DMS79 (cell line): Measurements from ENCODE around the gene PSMG1.
"Not testable (repeated sequence)": the region's sequence is repeated elsewhere in the genome, so short reads cannot be mapped to it uniquely, and the experiment has no call there.

Experiments used
- DNase-seq: peaks from one replicate; lab custom pipeline; 2025; lab: John Stamatoyannopoulos, UW

The PSMG1 gene

GRCh38 chr21:39156024-39156423, 27.2 kb downstream of the PSMG1 start:
- DNase-seq: no peak

GRCh38 chr21:39155578-39155977, 27.7 kb downstream of the PSMG1 start:
- no peak for DNase-seq

- no peak for DNase-seq
These were observed 29.4 kb downstream of the PSMG1 start for GRCh38 chr21:39153842-39154241.

GRCh38 chr21:39153373-39153772, 29.9 kb downstream of the PSMG1 start:
- DNase-seq: no peak

GRCh38 chr21:39152271-39152670, 31.0 kb downstream of the PSMG1 start:
- no peak for DNase-seq

- no peak for DNase-seq
These were observed 32.4 kb downstream of the PSMG1 start for GRCh38 chr21:39150877-39151276.

GRCh38 chr21:39150316-39150715, 32.9 kb downstream of the PSMG1 start:
- no peak for DNase-seq

GRCh38 chr21:39149882-39150281, 33.4 kb downstream of the PSMG1 start:
- no peak for DNase-seq

GRCh38 chr21:39148975-39149374, 34.3 kb downstream of the PSMG1 start:
- no peak for DNase-seq

- no peak for DNase-seq
These were observed 39.1 kb downstream of the PSMG1 start for GRCh38 chr21:39144191-39144590.

- no peak for DNase-seq
These were observed 40.3 kb downstream of the PSMG1 start for GRCh38 chr21:39142972-39143371.

GRCh38 chr21:39141502-39141901, 41.7 kb downstream of the PSMG1 start:
- DNase-seq: no peak

GRCh38 chr21:39137248-39138178, 45.7 kb downstream of the PSMG1 start:
- DNase-seq: no peak

GRCh38 chr21:39136711-39137110, 46.5 kb downstream of the PSMG1 start:
- no peak for DNase-seq

- not testable (repeated sequence) for DNase-seq
These were observed 47.1 kb downstream of the PSMG1 start for GRCh38 chr21:39136138-39136537.

GRCh38 chr21:39134288-39134810, 48.9 kb downstream of the PSMG1 start:
- no peak for DNase-seq

- no peak for DNase-seq
These were observed 51.0 kb downstream of the PSMG1 start for GRCh38 chr21:39132248-39132647.

GRCh38 chr21:39131791-39132190, 51.5 kb downstream of the PSMG1 start:
- DNase-seq: no peak

GRCh38 chr21:39127506-39127905, 55.7 kb downstream of the PSMG1 start:
- no peak for DNase-seq

GRCh38 chr21:39126486-39126806, 56.8 kb downstream of the PSMG1 start:
- DNase-seq: no peak

GRCh38 chr21:39125752-39126485, 57.3 kb downstream of the PSMG1 start:
- peak; percentile 9 for DNase-seq
